NB4 (cell line): ENCODE measurements around the gene JDP2.

ENCODE experiments used
- CTCF ChIP-seq: IDR thresholded peaks from one replicate; pipeline ENCODE4 v1.5.1; 2012; ENCODE audit warnings: low read depth, low read length
- MAX ChIP-seq: IDR thresholded peaks from 2 replicates; pipeline ENCODE4 v1.6.1; 2011; ENCODE audit warnings: low read depth, low read length
- MYC ChIP-seq: IDR thresholded peaks from 2 replicates; pipeline ENCODE4 v1.6.1; 2011; ENCODE audit warnings: low read depth, low read length
- POLR2A ChIP-seq: IDR thresholded peaks from 2 replicates; pipeline ENCODE4 v1.6.1; 2011; ENCODE audit warnings: mild to moderate bottlenecking; ENCODE audit not compliant: insufficient read length; ENCODE audit errors: extremely low read depth

- TF ChIP-seq CTCF (no peak), POLR2A (no peak), MAX (no peak), MYC (0 out of 2 replicates have a peak, but pooled peaks have one; percentile 25)
These were observed 31.4 kb downstream of the JDP2 start for GRCh38 chr14:75459099-75459741.
